ENCODE measurements around the gene STAB2.

GRCh38 chr12:103780093-103780440 is 193.0 kb downstream of the STAB2 start:
- TF ChIP-seq POLR2A (IDR thresholded peaks at IDR 0.05), result no peak
- TF ChIP-seq, protein P1, sequence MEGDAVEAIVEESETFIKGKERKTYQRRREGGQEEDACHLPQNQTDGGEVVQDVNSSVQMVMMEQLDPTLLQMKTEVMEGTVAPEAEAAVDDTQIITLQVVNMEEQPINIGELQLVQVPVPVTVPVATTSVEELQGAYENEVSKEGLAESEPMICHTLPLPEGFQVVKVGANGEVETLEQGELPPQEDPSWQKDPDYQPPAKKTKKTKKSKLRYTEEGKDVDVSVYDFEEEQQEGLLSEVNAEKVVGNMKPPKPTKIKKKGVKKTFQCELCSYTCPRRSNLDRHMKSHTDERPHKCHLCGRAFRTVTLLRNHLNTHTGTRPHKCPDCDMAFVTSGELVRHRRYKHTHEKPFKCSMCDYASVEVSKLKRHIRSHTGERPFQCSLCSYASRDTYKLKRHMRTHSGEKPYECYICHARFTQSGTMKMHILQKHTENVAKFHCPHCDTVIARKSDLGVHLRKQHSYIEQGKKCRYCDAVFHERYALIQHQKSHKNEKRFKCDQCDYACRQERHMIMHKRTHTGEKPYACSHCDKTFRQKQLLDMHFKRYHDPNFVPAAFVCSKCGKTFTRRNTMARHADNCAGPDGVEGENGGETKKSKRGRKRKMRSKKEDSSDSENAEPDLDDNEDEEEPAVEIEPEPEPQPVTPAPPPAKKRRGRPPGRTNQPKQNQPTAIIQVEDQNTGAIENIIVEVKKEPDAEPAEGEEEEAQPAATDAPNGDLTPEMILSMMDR (IDR thresholded peaks at IDR 0.05), result no peak

Measured in right lobe of liver (tissue), 4 donors.